Measurements from ENCODE around the gene IL37.

Gene IL37

DNA sequence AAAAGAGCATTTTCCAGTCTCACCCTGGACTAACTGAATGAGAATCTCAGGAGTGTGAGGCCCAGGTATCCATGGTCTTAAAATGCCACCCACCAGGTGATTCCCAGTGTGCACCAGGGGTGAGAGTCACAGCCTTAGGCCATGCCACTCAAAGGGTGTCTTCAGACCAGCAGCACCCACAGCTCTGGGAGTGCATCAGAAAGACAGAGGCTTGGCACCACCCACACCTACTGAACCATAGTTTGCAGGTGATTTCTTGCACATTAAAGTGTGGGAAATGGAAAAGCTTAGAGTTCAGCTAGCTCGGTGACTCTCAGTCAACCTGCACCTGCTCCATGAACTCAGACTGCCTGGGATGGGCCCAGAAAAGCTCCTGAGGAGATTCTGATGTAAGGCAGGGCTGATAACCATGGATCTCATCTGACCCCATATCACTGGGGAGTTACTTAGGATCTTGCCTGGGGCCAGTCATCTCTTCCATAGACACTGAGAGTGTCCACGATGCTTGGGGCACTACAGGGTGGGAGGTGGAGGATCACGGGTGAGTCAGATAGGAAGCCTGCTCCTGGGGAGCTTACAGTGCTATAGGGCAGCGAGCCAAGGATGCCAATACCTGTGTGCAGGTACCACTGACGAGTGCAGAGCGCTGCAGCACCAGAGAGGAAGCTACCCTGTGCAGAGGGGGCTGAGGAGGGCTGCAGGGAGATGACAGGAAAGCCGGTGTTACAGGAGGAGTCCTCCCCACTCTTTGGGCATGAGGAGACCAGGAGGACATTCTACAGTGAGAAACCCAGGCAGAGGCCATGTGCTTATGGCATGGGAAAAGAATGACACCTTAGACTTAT, 4.6 kb downstream of the IL37 start:
- H3K4me3 ChIP-seq (ENCODE audit: low read depth, low read length): no peak overlapping the region
- TF ChIP-seq, protein P1, sequence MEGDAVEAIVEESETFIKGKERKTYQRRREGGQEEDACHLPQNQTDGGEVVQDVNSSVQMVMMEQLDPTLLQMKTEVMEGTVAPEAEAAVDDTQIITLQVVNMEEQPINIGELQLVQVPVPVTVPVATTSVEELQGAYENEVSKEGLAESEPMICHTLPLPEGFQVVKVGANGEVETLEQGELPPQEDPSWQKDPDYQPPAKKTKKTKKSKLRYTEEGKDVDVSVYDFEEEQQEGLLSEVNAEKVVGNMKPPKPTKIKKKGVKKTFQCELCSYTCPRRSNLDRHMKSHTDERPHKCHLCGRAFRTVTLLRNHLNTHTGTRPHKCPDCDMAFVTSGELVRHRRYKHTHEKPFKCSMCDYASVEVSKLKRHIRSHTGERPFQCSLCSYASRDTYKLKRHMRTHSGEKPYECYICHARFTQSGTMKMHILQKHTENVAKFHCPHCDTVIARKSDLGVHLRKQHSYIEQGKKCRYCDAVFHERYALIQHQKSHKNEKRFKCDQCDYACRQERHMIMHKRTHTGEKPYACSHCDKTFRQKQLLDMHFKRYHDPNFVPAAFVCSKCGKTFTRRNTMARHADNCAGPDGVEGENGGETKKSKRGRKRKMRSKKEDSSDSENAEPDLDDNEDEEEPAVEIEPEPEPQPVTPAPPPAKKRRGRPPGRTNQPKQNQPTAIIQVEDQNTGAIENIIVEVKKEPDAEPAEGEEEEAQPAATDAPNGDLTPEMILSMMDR (IDR thresholded peaks at IDR 0.05; ENCODE audit: low read depth, low read length, missing control alignments): no peak
- no peak for DNase-seq (ENCODE audit: low read depth)
- in situ Hi-C loops (cut with HindIII; ENCODE audit: low sequenced_read_pairs): no loop called here

DNA sequence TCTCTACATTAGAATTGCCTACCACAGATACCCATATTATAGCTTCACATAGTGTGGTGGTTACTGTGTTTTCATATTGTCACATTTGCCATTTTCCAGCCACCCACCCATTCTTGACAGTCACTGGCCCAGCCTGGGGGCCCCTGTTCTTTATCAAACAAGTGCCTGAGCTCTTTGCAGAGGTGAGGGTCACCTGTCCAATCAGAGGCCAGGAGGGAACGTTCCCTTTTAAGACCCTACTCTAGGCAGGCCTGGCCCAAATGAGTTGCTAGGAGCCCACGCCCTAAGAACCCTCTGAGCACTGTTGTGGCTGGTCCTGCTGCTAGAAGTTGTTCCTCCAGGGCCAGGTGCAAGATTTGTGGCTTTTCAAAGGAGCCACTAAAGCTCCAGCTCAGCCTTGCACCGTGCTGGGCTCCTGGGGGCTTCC, 5.2 kb downstream of the IL37 start:
- no peak overlapping the region for H3K4me3 ChIP-seq (ENCODE audit: low read depth, low read length)
- DNase-seq (ENCODE audit: low read depth): no peak
- in situ Hi-C loops (cut with HindIII; ENCODE audit: low sequenced_read_pairs): no loop called here
- TF ChIP-seq, protein P1 (IDR thresholded peaks at IDR 0.05; ENCODE audit: low read depth, low read length, missing control alignments): no peak

DNA sequence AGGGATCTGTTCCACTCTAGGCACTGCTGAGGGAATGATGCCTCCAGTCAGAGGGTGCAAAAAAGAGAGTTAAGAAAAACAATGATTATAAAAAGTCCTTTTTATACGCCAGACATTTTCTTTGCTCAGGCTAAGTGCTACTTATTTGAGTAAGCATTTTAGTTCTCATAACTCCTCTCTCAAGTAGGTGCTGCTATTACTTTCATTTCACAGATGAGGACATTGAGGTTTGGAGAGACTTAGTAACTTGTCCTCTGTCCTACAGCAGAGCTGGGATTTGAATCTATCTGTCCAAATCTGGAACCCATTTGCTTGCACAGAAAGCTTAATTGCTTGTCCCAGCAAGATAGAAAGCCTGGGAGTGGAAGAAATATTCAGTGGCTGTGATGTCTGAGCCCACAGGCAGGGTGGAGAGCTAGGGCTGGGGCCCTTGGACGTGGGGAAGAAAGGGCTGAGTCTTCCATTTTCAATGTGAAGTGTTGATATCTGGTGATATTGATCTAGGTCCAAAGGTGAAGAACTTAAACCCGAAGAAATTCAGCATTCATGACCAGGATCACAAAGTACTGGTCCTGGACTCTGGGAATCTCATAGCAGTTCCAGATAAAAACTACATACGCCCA, 5.8 kb downstream of the IL37 start:
- in situ Hi-C loops (cut with HindIII; ENCODE audit: low sequenced_read_pairs): no loop called here
- H3K4me3 ChIP-seq (ENCODE audit: low read depth, low read length): no peak overlapping the region
- no peak for DNase-seq (ENCODE audit: low read depth)
- TF ChIP-seq, protein P1 (IDR thresholded peaks at IDR 0.05; ENCODE audit: low read depth, low read length, missing control alignments): no peak

DNA sequence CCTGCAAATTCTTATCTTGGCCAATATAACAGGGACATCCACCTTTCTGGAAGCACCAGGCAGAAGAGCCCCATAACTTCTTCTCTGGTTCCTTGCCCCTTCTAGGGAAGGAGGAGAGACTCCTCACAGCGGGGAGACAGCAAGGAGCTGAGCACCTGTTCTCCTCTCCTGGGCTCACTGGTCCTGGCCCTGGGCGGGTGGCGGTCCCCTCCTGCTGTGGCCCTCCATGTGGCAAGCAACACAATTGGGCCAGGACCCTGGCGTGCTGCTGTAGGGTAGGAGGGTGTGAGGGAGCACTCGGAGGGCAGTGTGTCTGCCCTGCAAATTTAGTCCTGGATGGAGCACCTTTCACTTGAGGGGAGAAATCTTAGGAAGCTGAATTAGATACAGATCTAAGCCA, 6.9 kb downstream of the IL37 start:
- DNase-seq (ENCODE audit: low read depth): no peak
- in situ Hi-C loops (cut with HindIII; ENCODE audit: low sequenced_read_pairs): no loop called here
- no peak overlapping the region for H3K4me3 ChIP-seq (ENCODE audit: low read depth, low read length)
- TF ChIP-seq, protein P1 (IDR thresholded peaks at IDR 0.05; ENCODE audit: low read depth, low read length, missing control alignments): no peak

DNA sequence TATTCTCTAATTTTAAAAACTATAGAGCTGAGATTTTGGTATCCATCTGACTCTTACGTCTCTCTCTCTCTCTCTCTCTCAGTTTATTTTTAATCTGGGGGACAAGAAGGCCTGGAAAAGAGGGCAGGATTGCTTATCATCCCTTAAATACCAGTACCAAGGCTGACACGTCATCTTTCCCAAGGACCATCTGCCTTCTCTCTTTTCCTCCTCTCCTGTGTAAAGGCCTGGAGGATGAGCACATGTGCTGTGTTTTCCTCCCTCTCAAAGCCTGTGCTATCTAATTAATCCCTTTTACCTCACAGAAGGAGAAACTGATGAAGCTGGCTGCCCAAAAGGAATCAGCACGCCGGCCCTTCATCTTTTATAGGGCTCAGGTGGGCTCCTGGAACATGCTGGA, 7.3 kb downstream of the IL37 start:
- H3K4me3 ChIP-seq (ENCODE audit: low read depth, low read length): no peak overlapping the region
- DNase-seq (ENCODE audit: low read depth): no peak
- TF ChIP-seq, protein P1 (IDR thresholded peaks at IDR 0.05; ENCODE audit: low read depth, low read length, missing control alignments): no peak
- in situ Hi-C loops (cut with HindIII; ENCODE audit: low sequenced_read_pairs): no loop called here

DNA sequence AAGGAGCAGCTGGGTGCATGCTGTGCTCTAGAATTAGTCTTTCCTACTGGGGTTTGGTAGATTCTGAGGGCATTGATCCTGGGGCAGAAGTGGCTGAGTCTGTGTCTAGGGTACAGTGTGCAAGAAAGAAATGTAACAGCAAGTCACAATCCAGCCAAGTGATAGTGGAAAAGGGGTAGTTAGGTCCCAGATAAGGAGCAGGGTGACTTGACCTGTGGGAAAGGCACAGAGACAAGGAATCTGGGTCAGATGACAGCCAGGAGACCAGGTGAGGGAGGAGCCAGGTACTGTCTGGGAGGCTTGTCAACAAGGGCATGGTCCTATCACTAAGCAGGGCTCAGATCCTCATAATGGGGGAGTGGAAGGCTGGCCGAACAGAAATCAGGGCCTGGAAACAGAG, 8.1 kb downstream of the IL37 start:
- in situ Hi-C loops (cut with HindIII; ENCODE audit: low sequenced_read_pairs): no loop called here
- TF ChIP-seq, protein P1 (IDR thresholded peaks at IDR 0.05; ENCODE audit: low read depth, low read length, missing control alignments): no peak
- H3K4me3 ChIP-seq (ENCODE audit: low read depth, low read length): no peak overlapping the region
- DNase-seq (ENCODE audit: low read depth): no peak

Measured in astrocyte of the cerebellum (primary cell).